ENCODE results near the gene ARID4A.
"Not testable (repeated sequence)": the region's sequence is repeated elsewhere in the genome, so short reads cannot be mapped to it uniquely, and the experiment has no call there.

Gene ARID4A

GRCh38 chr14:58415636-58416547 lies 117.5 kb downstream of the ARID4A start:
- ATAC-seq = no peak
- TF ChIP-seq ZNF70 (CRISPR knock-in tag; IDR thresholded peaks at IDR 0.05) (no peak), POU6F1 (CRISPR knock-in tag; IDR thresholded peaks at IDR 0.05; ENCODE audit: borderline replicate concordance, low read depth) (no peak), ZC3H10 (CRISPR knock-in tag; IDR thresholded peaks at IDR 0.05) (no peak), RARB (CRISPR knock-in tag; IDR thresholded peaks at IDR 0.05) (no peak), ZNF565 (CRISPR knock-in tag; conservative IDR thresholded peaks at IDR 0.05; ENCODE audit: low read depth) (no peak), TOX (CRISPR knock-in tag; IDR thresholded peaks at IDR 0.05; ENCODE audit: borderline replicate concordance) (no peak), TSHZ2 (CRISPR knock-in tag; IDR thresholded peaks at IDR 0.05) (no peak), CSRNP3 (CRISPR knock-in tag; IDR thresholded peaks at IDR 0.05) (no peak), BACH2 (CRISPR knock-in tag; IDR thresholded peaks at IDR 0.05; ENCODE audit: borderline replicate concordance) (no peak)

GRCh38 chr14:58416934-58417333 lies 118.6 kb downstream of the ARID4A start:
- not testable (repeated sequence) for ATAC-seq
